ENCODE data around the gene IBTK.
"Not testable (repeated sequence)": the region's sequence is repeated elsewhere in the genome, so short reads cannot be mapped to it uniquely, and the experiment has no call there.

- TF ChIP-seq, protein P1, sequence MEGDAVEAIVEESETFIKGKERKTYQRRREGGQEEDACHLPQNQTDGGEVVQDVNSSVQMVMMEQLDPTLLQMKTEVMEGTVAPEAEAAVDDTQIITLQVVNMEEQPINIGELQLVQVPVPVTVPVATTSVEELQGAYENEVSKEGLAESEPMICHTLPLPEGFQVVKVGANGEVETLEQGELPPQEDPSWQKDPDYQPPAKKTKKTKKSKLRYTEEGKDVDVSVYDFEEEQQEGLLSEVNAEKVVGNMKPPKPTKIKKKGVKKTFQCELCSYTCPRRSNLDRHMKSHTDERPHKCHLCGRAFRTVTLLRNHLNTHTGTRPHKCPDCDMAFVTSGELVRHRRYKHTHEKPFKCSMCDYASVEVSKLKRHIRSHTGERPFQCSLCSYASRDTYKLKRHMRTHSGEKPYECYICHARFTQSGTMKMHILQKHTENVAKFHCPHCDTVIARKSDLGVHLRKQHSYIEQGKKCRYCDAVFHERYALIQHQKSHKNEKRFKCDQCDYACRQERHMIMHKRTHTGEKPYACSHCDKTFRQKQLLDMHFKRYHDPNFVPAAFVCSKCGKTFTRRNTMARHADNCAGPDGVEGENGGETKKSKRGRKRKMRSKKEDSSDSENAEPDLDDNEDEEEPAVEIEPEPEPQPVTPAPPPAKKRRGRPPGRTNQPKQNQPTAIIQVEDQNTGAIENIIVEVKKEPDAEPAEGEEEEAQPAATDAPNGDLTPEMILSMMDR (IDR thresholded peaks at IDR 0.05; ENCODE audit: insufficient read depth, low read length, poor library complexity, severe bottlenecking) = not testable (repeated sequence)
- not testable (repeated sequence) for TF ChIP-seq EZH2phosphoT487 (conservative IDR thresholded peaks at IDR 0.05; ENCODE audit: low read length)
Measured at GRCh38 chr6:82128973-82129372, 118.6 kb downstream of the IBTK start.
